Kidney tubule cell (primary cell): ENCODE data around the gene SRPX.

Source experiments
- DNase-seq: peaks from one replicate; pipeline ENCODE4 v3.0.0-alpha.2; 2018; ENCODE audit warnings: low spot score

The SRPX gene

GRCh38 chrX:38138157-38138891, 82.3 kb downstream of the SRPX start:
- DNase-seq, result no peak

GRCh38 chrX:38129366-38129765, 91.3 kb downstream of the SRPX start:
- no peak for DNase-seq

DNA sequence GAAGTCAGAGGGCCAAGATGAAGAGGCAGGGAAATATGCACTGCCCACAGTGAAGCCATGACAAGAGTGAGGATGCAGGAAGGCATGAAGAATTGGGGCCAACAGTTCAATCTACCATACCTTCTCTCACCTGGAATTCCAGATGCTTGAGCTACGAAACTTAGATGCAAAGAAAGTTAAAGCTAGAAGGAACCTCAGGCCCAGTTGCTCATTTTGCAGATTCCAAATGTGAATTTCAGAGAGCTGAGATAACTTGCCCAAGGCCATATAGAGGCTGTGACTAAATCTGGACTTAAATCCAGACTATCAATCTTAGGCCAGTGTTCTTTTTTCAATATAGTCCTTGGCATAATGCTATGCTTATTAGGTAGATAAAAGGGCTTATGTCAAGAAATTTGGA, 92.7 kb downstream of the SRPX start:
- DNase-seq, result no peak

DNA sequence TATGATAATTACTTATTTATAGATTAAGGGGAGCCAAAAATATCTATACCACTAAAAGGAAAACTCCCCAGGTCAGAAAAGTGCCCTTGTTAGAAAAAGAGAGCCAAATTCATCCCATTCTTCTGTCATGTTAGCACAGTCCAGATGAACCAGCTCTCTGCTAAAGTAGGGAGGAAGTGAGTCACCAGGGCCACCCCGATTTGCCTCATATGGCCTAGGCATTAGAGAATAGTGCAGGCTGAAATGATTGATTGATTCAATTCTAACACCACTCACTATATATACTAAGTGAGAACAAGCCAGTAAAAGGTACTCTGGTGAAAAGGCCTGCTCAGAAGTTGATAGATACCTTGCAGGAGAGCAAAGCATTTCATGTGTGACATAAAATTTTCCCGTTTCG, 94.5 kb downstream of the SRPX start:
- no peak for DNase-seq

GRCh38 chrX:38124000-38124399, 96.7 kb downstream of the SRPX start:
- no peak for DNase-seq

- peak; percentile 10 for DNase-seq
Measured at GRCh38 chrX:38117485-38117884, 103.2 kb downstream of the SRPX start.

GRCh38 chrX:38116706-38117105, 104.0 kb downstream of the SRPX start:
- DNase-seq, result no peak

DNA sequence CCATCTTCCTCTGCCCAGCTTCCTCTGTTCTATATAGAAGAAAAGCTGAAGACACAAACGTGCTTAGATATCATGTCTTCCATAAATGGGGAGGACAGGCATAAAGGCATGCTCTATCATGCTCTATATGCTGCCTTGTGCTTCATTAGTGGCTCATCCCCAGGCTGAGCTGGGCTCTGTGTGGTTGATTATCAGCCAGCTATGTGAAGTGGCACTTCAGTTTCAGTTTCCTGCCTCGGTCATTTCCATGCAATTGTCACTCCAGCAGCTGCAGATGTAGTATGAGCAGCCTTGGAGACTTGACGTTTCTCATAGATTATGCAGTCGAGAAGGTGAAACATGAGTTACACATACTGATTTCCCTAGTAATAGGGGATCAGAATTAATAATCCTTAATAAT, 108.1 kb downstream of the SRPX start:
- no peak for DNase-seq

GRCh38 chrX:38111196-38111595, 109.5 kb downstream of the SRPX start:
- DNase-seq, result no peak

- no peak for DNase-seq
Measured at GRCh38 chrX:38110231-38110630, 110.4 kb downstream of the SRPX start.

- no peak for DNase-seq
Measured at GRCh38 chrX:38109042-38109898, 111.4 kb downstream of the SRPX start.

DNA sequence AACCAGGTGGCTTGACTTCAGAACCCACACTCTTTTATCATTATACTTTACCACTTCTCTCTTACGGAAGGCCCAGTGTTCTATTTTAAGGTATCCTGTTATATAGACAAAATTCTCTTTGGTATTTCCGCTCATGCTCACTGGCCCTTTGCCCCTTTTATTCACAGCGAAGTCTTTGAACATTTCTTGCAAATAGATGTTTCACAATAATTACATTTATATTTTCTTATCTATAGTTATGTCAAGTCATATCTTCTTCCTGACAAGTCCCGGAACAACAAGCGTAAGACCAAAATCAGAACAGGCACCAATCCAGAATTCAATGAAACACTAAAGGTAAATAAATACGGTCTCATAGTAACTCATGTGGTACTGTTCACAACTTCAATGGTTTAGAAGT, 112.3 kb downstream of the SRPX start:
- DNase-seq, result no peak

GRCh38 chrX:38106991-38107655, 113.5 kb downstream of the SRPX start:
- no peak for DNase-seq

DNA sequence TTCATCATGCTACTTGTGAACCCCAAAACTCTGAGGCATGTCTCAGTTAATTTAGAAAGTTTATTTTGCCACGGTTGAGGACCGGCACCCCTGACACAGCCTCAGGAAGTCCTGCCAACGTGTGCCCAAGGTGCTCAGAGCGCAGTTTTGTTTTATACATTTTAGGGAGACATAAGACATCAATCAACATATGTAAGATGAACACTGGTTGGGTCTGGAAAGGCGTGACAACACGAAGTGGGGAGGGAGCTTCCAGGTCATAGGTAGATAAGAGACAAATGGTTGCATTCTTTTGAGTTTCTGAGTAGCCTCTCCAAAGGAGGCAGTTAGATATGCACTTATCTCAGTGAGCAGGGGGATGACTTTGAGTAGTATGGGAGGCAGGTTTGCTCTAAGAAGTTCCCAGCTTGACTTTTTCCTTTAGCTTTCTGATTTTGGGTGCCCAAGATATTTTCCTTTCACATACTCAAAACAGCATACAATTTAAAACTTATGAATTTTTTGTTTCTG, 115.4 kb downstream of the SRPX start:
- no peak for DNase-seq

GRCh38 chrX:38103857-38104812, 116.5 kb downstream of the SRPX start:
- no peak for DNase-seq

- DNase-seq, result peak; percentile 2
Measured at GRCh38 chrX:38102875-38103274, 117.8 kb downstream of the SRPX start.

DNA sequence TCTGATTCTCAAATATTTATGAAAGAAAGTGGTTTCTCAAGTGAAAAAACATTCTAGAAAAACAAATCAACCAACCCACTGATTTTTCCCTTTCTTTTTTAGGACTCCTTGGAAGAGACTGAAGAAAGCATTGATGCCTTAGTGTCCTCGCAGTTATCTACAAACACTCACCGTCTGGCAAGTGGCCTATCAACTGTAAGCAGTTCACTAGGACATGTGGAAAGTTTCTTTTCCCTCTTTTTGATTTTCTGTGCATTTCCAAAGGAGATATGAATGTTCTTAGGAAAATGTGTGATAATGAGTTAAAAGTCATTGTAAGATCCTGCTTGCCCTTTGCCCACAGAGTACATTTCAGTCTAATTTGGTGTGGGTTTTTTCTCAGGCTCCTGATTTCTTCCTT, 118.4 kb downstream of the SRPX start:
- no peak for DNase-seq

DNA sequence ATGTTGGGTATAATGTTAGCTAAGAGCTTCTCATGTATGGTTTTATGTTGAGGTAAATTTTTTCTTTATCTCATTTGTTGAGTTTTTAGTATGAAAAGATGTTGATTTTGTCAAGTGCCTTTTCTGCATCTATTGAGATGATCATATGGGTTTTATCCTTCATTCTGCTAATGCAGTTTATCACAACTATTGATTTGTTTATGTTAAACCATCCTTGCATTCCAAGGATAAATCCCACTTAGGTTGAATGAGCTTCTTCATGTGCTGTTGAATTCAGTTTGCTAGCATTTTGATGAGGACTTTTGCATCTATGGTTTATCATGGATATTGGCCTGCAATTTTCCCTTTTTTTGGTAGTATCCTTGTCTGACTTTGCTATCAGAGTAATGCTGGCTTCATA, 121.0 kb downstream of the SRPX start:
- no peak for DNase-seq
